DND-41 (cell line): ENCODE results near the gene TPM4.

ENCODE experiments used
- EZH2 ChIP-seq: IDR thresholded peaks from 3 replicates; pipeline ENCODE4 v1.6.1; 2012; ENCODE audit warnings: borderline replicate concordance, low read depth, mild to moderate bottlenecking, moderate library complexity, low read length, inconsistent platforms; ENCODE audit not compliant: severe bottlenecking
- TF ChIP-seq, protein P1 (sequence below): IDR thresholded peaks from 2 replicates; pipeline ENCODE4 v1.5.1; 2012; ENCODE audit warnings: borderline replicate concordance, low read length, moderate library complexity, mild to moderate bottlenecking; ENCODE audit not compliant: poor library complexity, severe bottlenecking; ENCODE audit errors: extremely low read depth

DNA sequence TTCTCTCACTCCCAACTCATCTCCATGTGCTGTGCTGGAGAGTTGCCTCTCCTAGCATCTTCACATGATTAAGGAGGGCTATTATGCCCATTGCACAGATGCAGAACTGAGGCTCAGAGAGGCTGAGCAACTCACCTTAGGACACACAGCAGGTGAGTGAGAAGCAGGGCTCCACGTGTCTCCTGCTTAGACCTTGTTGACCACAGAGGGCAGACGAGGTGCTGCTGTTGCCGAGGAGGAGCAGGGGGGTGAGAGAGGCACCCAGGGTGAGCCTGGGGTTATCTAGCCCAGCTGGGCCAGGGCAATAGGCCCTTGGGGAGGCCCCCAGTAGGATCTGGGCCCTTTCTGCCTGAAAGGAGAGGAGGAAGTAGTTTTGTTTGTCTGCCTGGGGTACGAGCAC lies 64.7 kb downstream of the TPM4 start:
- TF ChIP-seq, protein P1, sequence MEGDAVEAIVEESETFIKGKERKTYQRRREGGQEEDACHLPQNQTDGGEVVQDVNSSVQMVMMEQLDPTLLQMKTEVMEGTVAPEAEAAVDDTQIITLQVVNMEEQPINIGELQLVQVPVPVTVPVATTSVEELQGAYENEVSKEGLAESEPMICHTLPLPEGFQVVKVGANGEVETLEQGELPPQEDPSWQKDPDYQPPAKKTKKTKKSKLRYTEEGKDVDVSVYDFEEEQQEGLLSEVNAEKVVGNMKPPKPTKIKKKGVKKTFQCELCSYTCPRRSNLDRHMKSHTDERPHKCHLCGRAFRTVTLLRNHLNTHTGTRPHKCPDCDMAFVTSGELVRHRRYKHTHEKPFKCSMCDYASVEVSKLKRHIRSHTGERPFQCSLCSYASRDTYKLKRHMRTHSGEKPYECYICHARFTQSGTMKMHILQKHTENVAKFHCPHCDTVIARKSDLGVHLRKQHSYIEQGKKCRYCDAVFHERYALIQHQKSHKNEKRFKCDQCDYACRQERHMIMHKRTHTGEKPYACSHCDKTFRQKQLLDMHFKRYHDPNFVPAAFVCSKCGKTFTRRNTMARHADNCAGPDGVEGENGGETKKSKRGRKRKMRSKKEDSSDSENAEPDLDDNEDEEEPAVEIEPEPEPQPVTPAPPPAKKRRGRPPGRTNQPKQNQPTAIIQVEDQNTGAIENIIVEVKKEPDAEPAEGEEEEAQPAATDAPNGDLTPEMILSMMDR, result no peak
- no peak for TF ChIP-seq EZH2
